GM18867 (cell line): ENCODE data around the gene CYP2C19.
"Not testable (repeated sequence)": the region's sequence is repeated elsewhere in the genome, so short reads cannot be mapped to it uniquely, and the experiment has no call there.

Experiments used
- ATAC-seq: cut with Tn5 transposase; IDR thresholded peaks from one replicate; pipeline ENCODE4 v1.9.1; 2021; ENCODE audit warnings: mild to moderate bottlenecking, moderate library complexity; ENCODE audit not compliant: unreplicated experiment

Gene CYP2C19

GRCh38 chr10:94878649-94879048 lies 116.2 kb downstream of the CYP2C19 start:
- ATAC-seq = no peak

GRCh38 chr10:94879214-94879613 lies 116.7 kb downstream of the CYP2C19 start:
- ATAC-seq = no peak

GRCh38 chr10:94889123-94889522 lies 126.6 kb downstream of the CYP2C19 start:
- ATAC-seq = no peak

GRCh38 chr10:94890264-94891022 lies 128.0 kb downstream of the CYP2C19 start:
- ATAC-seq = no peak

- ATAC-seq = not testable (repeated sequence)
Measured at GRCh38 chr10:94898414-94898813, 135.9 kb downstream of the CYP2C19 start.

GRCh38 chr10:94902080-94902479 lies 139.6 kb downstream of the CYP2C19 start:
- ATAC-seq = no peak

- ATAC-seq = no peak
Measured at GRCh38 chr10:94902570-94902969, 140.1 kb downstream of the CYP2C19 start.
